MM.1S (cell line): ENCODE measurements around the gene BAG2.

Experiments
- EZH2 ChIP-seq: fragments of 300-600 bp; sonication (generic); optimal IDR thresholded peaks from 2 replicates; pipeline ENCODE3; 2017; ENCODE audit warnings: low read depth, mild to moderate bottlenecking, antibody characterized with exemption, low read length, mixed read lengths
- TF ChIP-seq, protein P1 (sequence below): fragments of 300-600 bp; sonication (generic); IDR thresholded peaks from 2 replicates; pipeline ENCODE4 v1.5.1; 2016; ENCODE audit warnings: antibody characterized with exemption, low read length, mixed read lengths

DNA sequence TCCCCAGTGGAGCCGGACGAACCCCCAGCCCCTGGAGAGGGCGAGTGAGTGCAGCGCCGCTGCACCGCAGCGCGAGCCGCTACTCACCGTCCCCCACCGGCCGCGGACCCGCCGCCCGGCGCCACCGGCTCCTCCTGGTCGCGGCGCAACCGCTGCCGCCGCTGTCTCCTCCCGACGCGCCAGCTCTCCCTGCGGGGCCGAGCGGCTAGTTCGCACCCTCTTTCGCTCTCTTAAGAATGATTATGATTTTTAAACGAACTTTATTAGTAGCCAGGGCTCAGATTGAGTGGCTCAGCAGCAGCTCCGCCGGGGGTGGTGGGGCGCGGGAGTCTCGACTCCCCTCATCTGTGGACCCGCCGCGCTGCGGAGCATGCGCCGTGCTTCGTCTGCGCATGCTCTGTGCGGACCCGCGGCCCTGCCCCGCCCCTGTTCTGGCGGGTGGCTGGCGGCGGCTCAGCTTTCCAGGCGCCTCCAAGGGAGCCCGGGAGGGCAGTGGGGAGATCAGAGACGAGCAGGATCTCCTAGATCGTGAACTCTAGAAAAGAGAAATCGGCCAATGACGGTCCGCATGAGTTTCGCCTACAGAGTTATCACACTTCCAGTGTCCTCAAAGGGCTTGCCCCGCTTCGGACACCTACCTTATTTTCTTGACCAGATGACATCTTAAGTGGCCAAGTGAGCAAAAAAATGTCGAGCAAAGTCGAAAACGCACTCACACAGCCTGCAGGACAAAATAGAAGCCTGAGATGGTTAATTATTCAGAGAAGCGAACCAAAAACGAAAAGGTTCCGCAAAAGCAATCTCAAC, 50.0 kb downstream of the BAG2 start, which contains the start of gene RAB23:
- TF ChIP-seq, protein P1, sequence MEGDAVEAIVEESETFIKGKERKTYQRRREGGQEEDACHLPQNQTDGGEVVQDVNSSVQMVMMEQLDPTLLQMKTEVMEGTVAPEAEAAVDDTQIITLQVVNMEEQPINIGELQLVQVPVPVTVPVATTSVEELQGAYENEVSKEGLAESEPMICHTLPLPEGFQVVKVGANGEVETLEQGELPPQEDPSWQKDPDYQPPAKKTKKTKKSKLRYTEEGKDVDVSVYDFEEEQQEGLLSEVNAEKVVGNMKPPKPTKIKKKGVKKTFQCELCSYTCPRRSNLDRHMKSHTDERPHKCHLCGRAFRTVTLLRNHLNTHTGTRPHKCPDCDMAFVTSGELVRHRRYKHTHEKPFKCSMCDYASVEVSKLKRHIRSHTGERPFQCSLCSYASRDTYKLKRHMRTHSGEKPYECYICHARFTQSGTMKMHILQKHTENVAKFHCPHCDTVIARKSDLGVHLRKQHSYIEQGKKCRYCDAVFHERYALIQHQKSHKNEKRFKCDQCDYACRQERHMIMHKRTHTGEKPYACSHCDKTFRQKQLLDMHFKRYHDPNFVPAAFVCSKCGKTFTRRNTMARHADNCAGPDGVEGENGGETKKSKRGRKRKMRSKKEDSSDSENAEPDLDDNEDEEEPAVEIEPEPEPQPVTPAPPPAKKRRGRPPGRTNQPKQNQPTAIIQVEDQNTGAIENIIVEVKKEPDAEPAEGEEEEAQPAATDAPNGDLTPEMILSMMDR = no peak; the same call in 1 of the 2 replicates
- no peak for TF ChIP-seq EZH2
